OCI-LY1 (cell line): Measurements from ENCODE around the gene FAM234B.

Experiments
- H2AFZ ChIP-seq: fragments of 200-600 bp; sonication (generic), shearing (Covaris generic); 2 replicates; pipeline ENCODE4 v1.6.0; 2014; ENCODE audit warnings: antibody characterized with exemption, mild to moderate bottlenecking, low read length
- H3F3A ChIP-seq: fragments of 200-600 bp; sonication (generic), shearing (Covaris generic); 2 replicates; pipeline ENCODE4 v1.6.0; 2014; ENCODE audit warnings: mild to moderate bottlenecking, antibody characterized with exemption, low read length, moderate library complexity; ENCODE audit not compliant: insufficient read depth
- H3K27ac ChIP-seq: fragments of 200-600 bp; sonication (generic); 2 replicates; pipeline ENCODE4 v1.5.1; 2014; ENCODE audit warnings: low read length, mixed run types, mild to moderate bottlenecking, low read depth; ENCODE audit not compliant: poor library complexity, severe bottlenecking
- H3K27me3 ChIP-seq: fragments of 200-600 bp; sonication (generic); 2 replicates; pipeline ENCODE4 v1.6.0; 2014; ENCODE audit warnings: antibody characterized with exemption, mild to moderate bottlenecking, low read length, moderate library complexity; ENCODE audit not compliant: insufficient read depth
- H3K36me3 ChIP-seq: fragments of 200-600 bp; sonication (generic); 2 replicates; pipeline ENCODE4 v1.6.1; 2014; ENCODE audit warnings: mild to moderate bottlenecking, antibody characterized with exemption, low read length, moderate library complexity, mixed read lengths; ENCODE audit not compliant: insufficient read depth
- H3K4me1 ChIP-seq: fragments of 200-600 bp; sonication (generic); 2 replicates; pipeline ENCODE4 v1.5.1; 2014; ENCODE audit warnings: mild to moderate bottlenecking, low read length, moderate library complexity; ENCODE audit not compliant: insufficient read depth, severe bottlenecking
- H3K4me2 ChIP-seq: fragments of 200-600 bp; sonication (generic), shearing (Covaris generic); 2 replicates; pipeline ENCODE4 v1.6.1; 2014; ENCODE audit warnings: low read length
- H3K4me3 ChIP-seq: fragments of 200-600 bp; sonication (generic); 2 replicates; pipeline ENCODE4 v1.5.1; 2014; ENCODE audit warnings: low read length, low read depth, mild to moderate bottlenecking, mixed read lengths; ENCODE audit not compliant: poor library complexity, severe bottlenecking
- H3K79me2 ChIP-seq: fragments of 200-600 bp; shearing (Covaris generic); 2 replicates; pipeline ENCODE4 v1.6.1; 2016; ENCODE audit warnings: mixed run types, low read length, mixed read lengths; ENCODE audit not compliant: insufficient read depth
- H3K9ac ChIP-seq: fragments of 200-600 bp; sonication (generic), shearing (Covaris generic); 2 replicates; pipeline ENCODE4 v1.6.1; 2014; ENCODE audit warnings: mild to moderate bottlenecking, low read length, mixed read lengths
- H3K9me2 ChIP-seq: fragments of 200-600 bp; sonication (generic), shearing (Covaris generic); 2 replicates; pipeline ENCODE4 v1.6.1; 2014; ENCODE audit warnings: low read depth, mild to moderate bottlenecking, low read length, mixed read lengths
- H3K9me3 ChIP-seq: fragments of 200-600 bp; shearing (Covaris generic); 2 replicates; pipeline ENCODE4 v1.6.1; 2014; ENCODE audit warnings: low read length, mixed read lengths
- H4K20me1 ChIP-seq: fragments of 200-600 bp; sonication (generic), shearing (Covaris generic); 2 replicates; pipeline ENCODE4 v1.6.0; 2016; ENCODE audit warnings: mild to moderate bottlenecking, low read length; ENCODE audit not compliant: insufficient read depth
- CTCF ChIP-seq: fragments of 200-600 bp; sonication (generic), shearing (Covaris generic); IDR thresholded peaks from 2 replicates; pipeline ENCODE4 v1.5.1; 2017; ENCODE audit warnings: mild to moderate bottlenecking, antibody characterized with exemption, low read length, moderate library complexity, mixed read lengths
- EZH2 ChIP-seq: fragments of 200-600 bp; sonication (generic), shearing (Covaris generic); IDR thresholded peaks from 2 replicates; pipeline ENCODE4 v1.8.0; 2017; ENCODE audit warnings: borderline replicate concordance, mixed run types, mild to moderate bottlenecking, antibody characterized with exemption, low read length, moderate library complexity, mixed read lengths

FAM234B gene

GRCh38 chr12:13045816-13046215 lies 1.6 kb downstream of the FAM234B start:
- Histone ChIP-seq H3K9me2 (no peaks in the 10 kb centered on the region), H3F3A (no peaks in the 10 kb centered on the region), H3K9me3 (no peaks in the 10 kb centered on the region), H3K36me3 (no peaks in the 10 kb centered on the region), H3K27me3 (no peaks in the 10 kb centered on the region), H2AFZ (no peak overlapping the region), H3K9ac (no peak overlapping the region), H3K27ac (no peak overlapping the region), H3K4me2 (no peak overlapping the region), H3K4me1 (peaks cover 11% of the 10 kb centered on the region), H3K79me2 (no peaks in the 10 kb centered on the region), H3K4me3 (no peak overlapping the region), H4K20me1 (no peaks in the 10 kb centered on the region)
- TF ChIP-seq EZH2 (no peak), CTCF (no peak)

GRCh38 chr12:13046964-13047363 lies 2.8 kb downstream of the FAM234B start:
- Histone ChIP-seq H3K9me3 (no peaks in the 10 kb centered on the region), H3K9me2 (no peaks in the 10 kb centered on the region)

GRCh38 chr12:13049816-13050215 lies 5.6 kb downstream of the FAM234B start:
- no peaks in the 10 kb centered on the region for H3F3A ChIP-seq
- no peak overlapping the region for H3K4me2 ChIP-seq
- H3K27me3 ChIP-seq: no peaks in the 10 kb centered on the region
- H3K27ac ChIP-seq: no peak overlapping the region
- H4K20me1 ChIP-seq: no peaks in the 10 kb centered on the region
- no peaks in the 10 kb centered on the region for H3K36me3 ChIP-seq
- no peaks in the 10 kb centered on the region; the same call in 1 of the 2 replicates for H3K9me3 ChIP-seq
- TF ChIP-seq EZH2 (no peak), CTCF (no peak)
- H3K9ac ChIP-seq: no peak overlapping the region
- H3K9me2 ChIP-seq: no peaks in the 10 kb centered on the region
- H3K79me2 ChIP-seq: no peaks in the 10 kb centered on the region
- H3K4me3 ChIP-seq: no peak overlapping the region
- peaks cover 3% of the 10 kb centered on the region for H3K4me1 ChIP-seq
- no peak overlapping the region for H2AFZ ChIP-seq

More at GRCh38 chr12:13046964-13047363, 2.8 kb downstream of the FAM234B start:
- Histone ChIP-seq H2AFZ (no peak overlapping the region), H3F3A (no peaks in the 10 kb centered on the region), H3K4me1 (peaks cover 11% of the 10 kb centered on the region), H3K36me3 (no peaks in the 10 kb centered on the region), H3K9ac (no peak overlapping the region), H4K20me1 (no peaks in the 10 kb centered on the region), H3K4me2 (no peak overlapping the region), H3K4me3 (no peak overlapping the region), H3K27ac (no peak overlapping the region), H3K27me3 (no peaks in the 10 kb centered on the region), H3K79me2 (no peaks in the 10 kb centered on the region)
- TF ChIP-seq CTCF: no peak
